Effector memory CD8-positive, alpha-beta T cell (primary cell): ENCODE results near the gene KIF26B.
"Not testable (repeated sequence)": the region's sequence is repeated elsewhere in the genome, so short reads cannot be mapped to it uniquely, and the experiment has no call there.

Experiments used
- ATAC-seq: fragments of 150-1000 bp; cut with Tn5 transposase; replicated peaks from 2 replicates; pipeline ENCODE4 v1.10.0; 2021; ENCODE audit warnings: mild to moderate bottlenecking, moderate library complexity
- DNase-seq, 3 experiments: peaks; one replicate each; pipeline ENCODE4 v3.0.0; 2021
- H3K27ac Mint-ChIP-seq, 2 donors: one replicate each; pipeline ENCODE4 v1.8.0; 2022; ENCODE audit warnings: mild to moderate bottlenecking in 2 of 2, mixed read lengths in 2 of 2, moderate library complexity in 2 of 2
- H3K27me3 Mint-ChIP-seq, 2 donors: one replicate each; pipeline ENCODE4 v1.8.0; 2022; ENCODE audit warnings: mixed read lengths in 2 of 2
- H3K36me3 Mint-ChIP-seq: one replicate; pipeline ENCODE4 v1.8.0; 2022; ENCODE audit warnings: mild to moderate bottlenecking, moderate library complexity, mixed read lengths; ENCODE audit not compliant: insufficient read depth
- H3K4me1 Mint-ChIP-seq, 2 donors: one replicate each; pipeline ENCODE4 v1.8.0; 2022; ENCODE audit warnings: low read depth in 2 of 2, mixed read lengths in 2 of 2
- H3K4me3 Mint-ChIP-seq, 2 donors: one replicate each; pipeline ENCODE4 v1.8.0; 2022; ENCODE audit warnings: mild to moderate bottlenecking in 2 of 2, mixed read lengths in 2 of 2, moderate library complexity in 2 of 2
- H3K9me3 Mint-ChIP-seq, 2 donors: one replicate each; pipeline ENCODE4 v1.8.0; 2022; ENCODE audit warnings: mixed read lengths in 2 of 2

The KIF26B gene

DNA sequence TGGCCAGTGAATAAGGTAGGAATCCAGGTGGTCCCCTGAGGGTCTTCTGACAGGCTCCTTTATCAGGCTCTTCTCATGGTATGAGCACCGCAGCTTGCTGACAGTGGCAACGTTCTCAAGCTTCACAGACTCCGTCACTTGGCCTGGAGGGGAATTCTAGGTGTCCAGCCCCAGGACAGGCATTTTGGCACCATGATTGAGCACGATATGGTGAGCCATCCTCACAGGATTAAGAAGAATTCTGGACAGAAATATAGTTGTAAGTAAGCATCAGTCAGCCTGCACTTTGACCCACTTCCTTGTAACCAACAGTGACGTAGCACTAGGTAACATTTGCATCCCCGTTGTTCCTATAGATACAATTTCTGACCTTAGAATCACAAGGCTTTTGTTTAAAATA, 30.5 kb upstream of the KIF26B start:
- H3K4me3 Mint-ChIP-seq = no peak overlapping the region
- H3K27me3 Mint-ChIP-seq = peaks cover 30 to 42% of the 10 kb centered on the region in 2 donors
- no peaks in the 10 kb centered on the region for H3K4me1 Mint-ChIP-seq
- no peak overlapping the region for H3K27ac Mint-ChIP-seq
- ATAC-seq (no peak), DNase-seq (no peak)
- no peaks in the 10 kb centered on the region for H3K9me3 Mint-ChIP-seq
- no peaks in the 10 kb centered on the region for H3K36me3 Mint-ChIP-seq

DNA sequence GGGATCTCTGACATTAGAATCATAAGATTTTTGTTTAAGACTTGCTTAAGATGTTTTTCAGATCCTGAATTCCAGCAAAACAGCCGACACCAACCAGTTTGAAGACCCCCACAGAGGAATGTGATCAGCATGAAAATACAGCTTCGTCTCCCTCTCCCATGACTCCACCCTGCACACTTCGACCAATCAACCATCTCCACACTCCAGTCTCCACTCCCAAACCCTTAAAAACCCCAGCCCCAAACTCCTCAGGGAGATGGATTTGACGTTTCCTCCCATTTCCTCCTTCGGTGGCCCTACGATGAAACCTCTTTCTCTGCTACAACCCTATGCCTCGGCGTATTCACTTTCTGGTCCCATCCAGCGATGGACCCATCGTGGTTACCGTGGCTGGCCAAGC, 30.1 kb upstream of the KIF26B start:
- DNase-seq (no peak), ATAC-seq (no peak)
- no peaks in the 10 kb centered on the region for H3K9me3 Mint-ChIP-seq
- no peak overlapping the region for H3K4me3 Mint-ChIP-seq
- no peaks in the 10 kb centered on the region for H3K4me1 Mint-ChIP-seq
- peaks cover 33 to 46% of the 10 kb centered on the region in 2 donors for H3K27me3 Mint-ChIP-seq
- no peaks in the 10 kb centered on the region for H3K36me3 Mint-ChIP-seq
- no peak overlapping the region for H3K27ac Mint-ChIP-seq

DNA sequence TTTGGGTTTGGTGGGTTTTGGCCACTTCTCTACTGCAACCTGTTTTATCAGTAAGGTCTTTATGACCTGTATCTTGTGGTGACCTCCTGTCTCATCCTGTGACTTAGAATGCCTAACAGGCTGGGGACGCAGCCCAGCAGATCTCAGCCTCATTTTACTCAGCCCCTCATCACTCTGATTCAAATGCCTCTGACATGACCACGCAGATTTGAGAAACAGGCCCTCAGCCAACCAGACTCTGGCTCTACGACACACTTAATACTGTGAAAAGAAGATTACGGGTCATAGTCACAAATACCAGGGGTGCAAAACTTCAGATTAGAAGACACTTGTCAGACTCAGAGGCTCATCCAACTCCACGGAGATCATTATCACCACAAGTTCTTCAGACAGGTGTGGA, 28.3 kb upstream of the KIF26B start:
- H3K4me1 Mint-ChIP-seq = no peaks in the 10 kb centered on the region
- DNase-seq (no peak), ATAC-seq (no peak)
- H3K27ac Mint-ChIP-seq = no peak overlapping the region
- peaks cover 0 to under 1% of the 10 kb centered on the region in 2 donors for H3K9me3 Mint-ChIP-seq
- H3K36me3 Mint-ChIP-seq = no peaks in the 10 kb centered on the region
- H3K4me3 Mint-ChIP-seq = no peak overlapping the region
- H3K27me3 Mint-ChIP-seq = peaks cover 37 to 61% of the 10 kb centered on the region in 2 donors

DNA sequence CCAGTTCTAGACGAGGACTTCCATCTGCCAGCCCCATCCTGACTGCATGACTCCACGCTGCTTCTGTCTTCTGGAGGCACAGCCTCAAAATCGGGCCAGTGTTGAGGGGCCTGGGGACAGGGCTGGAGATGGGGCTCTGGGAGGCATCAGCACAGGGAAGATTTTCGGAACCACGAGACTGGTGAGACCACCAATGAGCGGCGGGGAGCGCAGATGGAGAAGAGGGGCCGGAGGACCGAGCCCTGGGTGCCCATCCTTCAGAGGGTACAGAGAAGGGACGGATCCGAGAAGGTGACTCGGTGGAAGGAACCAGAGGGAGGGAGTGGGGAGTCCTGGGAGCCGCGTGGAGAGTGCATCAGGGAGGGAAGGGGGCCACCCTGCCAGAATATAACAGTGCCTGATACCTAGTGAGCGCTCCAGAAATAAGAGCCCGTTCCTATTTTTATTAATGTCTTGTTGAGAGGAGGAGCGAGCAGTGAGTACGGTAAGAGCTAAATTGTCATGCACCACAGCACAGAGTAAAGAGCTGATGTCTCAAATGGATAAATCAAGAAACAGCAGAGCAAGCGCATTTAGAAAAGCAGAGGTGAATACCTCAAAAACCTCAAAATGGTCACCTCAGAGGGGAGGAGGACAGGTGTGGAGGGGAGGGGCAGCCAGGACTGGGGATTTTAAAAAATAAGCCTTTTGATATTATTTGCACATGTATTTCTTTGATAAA, 26.2 kb upstream of the KIF26B start:
- Mint-ChIP-seq H3K4me1 (no peaks in the 10 kb centered on the region), H3K27me3 (peaks cover 51 to 82% of the 10 kb centered on the region in 2 donors), H3K36me3 (no peaks in the 10 kb centered on the region), H3K4me3 (no peak overlapping the region), H3K27ac (no peak overlapping the region), H3K9me3 (peaks cover 0 to 6% of the 10 kb centered on the region in 2 donors)
- DNase-seq = no peak
- ATAC-seq = no peak

GRCh38 chr1:245129319-245130240, 25.2 kb upstream of the KIF26B start:
- no peak overlapping the region for H3K4me3 Mint-ChIP-seq
- DNase-seq (no peak), ATAC-seq (no peak)
- H3K9me3 Mint-ChIP-seq = peaks cover 0 to 6% of the 10 kb centered on the region in 2 donors
- H3K27ac Mint-ChIP-seq = no peak overlapping the region
- H3K27me3 Mint-ChIP-seq = peaks cover 51 to 89% of the 10 kb centered on the region in 2 donors
- H3K4me1 Mint-ChIP-seq = no peaks in the 10 kb centered on the region
- H3K36me3 Mint-ChIP-seq = no peaks in the 10 kb centered on the region

DNA sequence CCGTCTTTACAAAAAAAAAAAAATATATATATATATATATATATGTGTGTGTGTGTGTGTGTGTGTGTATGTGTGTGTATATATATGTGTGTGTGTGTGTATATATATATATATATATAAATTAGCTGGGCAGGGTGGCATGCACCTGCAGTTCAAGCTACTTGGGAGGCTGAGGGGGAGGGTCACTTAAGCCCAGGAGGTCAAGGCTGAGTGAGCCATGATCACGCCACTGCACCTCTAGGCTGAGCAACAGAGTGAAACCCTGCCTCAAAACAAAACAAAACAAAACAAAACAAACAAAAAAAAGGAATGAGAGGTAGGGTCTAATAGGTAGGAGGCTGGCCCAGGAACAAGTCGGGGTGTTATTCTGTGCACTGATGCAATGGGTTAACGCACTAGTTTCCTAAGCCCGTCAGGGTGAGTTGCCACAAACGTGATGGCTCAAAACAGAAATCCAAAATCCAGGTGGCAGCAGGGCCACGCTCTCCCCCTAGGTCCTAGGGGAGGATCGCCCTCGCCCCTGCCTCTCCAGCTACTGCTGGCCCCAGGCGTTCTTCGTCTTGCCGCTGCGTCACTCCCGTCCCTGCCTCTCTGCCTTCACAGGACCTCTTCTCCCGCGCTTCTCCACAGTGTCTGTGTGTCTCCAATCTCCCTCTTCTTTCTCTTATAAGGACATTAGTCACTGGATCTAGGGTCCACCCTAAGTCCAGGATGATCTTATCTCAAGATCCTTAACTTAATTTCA, 24.3 kb upstream of the KIF26B start:
- ATAC-seq, H3K4me1 Mint-ChIP-seq, DNase-seq, H3K36me3 Mint-ChIP-seq, H3K9me3 Mint-ChIP-seq, H3K4me3 Mint-ChIP-seq, H3K27ac Mint-ChIP-seq: not testable (repeated sequence)
- H3K27me3 Mint-ChIP-seq = peaks cover 50 to 86% of the 10 kb centered on the region in 2 donors

DNA sequence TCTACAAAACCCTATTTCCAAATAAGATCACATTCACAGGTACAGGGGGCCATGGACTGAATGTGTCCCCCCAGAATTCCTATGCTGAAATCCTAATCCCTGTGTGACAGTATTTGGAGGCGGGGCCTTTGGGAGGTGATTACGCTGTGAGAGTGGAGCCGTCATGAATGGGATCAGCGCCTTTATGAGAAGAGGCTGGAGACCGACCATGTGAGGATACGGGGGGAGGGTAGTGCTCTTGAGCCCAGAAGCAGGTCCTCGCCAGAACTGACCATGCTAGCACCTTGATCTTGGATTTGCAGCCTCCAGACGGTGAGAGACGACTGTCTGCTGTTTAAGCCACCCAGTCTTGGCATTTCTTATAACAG, 23.8 kb upstream of the KIF26B start:
- peaks cover 0 to 6% of the 10 kb centered on the region in 2 donors for H3K9me3 Mint-ChIP-seq
- H3K4me3 Mint-ChIP-seq = no peak overlapping the region
- ATAC-seq (no peak), DNase-seq (no peak)
- no peaks in the 10 kb centered on the region for H3K36me3 Mint-ChIP-seq
- no peak overlapping the region for H3K27ac Mint-ChIP-seq
- no peaks in the 10 kb centered on the region for H3K4me1 Mint-ChIP-seq
- peaks cover 46 to 89% of the 10 kb centered on the region in 2 donors for H3K27me3 Mint-ChIP-seq

- no peaks in the 10 kb centered on the region for H3K4me1 Mint-ChIP-seq
- no peaks in the 10 kb centered on the region for H3K36me3 Mint-ChIP-seq
- H3K27ac Mint-ChIP-seq = no peak overlapping the region
- H3K27me3 Mint-ChIP-seq = peaks cover 44 to 93% of the 10 kb centered on the region in 2 donors
- peaks cover 0 to 6% of the 10 kb centered on the region in 2 donors for H3K9me3 Mint-ChIP-seq
- H3K4me3 Mint-ChIP-seq = no peak overlapping the region
- DNase-seq (no peak), ATAC-seq (no peak)
Measured at GRCh38 chr1:245132771-245133170, 22.0 kb upstream of the KIF26B start.

DNA sequence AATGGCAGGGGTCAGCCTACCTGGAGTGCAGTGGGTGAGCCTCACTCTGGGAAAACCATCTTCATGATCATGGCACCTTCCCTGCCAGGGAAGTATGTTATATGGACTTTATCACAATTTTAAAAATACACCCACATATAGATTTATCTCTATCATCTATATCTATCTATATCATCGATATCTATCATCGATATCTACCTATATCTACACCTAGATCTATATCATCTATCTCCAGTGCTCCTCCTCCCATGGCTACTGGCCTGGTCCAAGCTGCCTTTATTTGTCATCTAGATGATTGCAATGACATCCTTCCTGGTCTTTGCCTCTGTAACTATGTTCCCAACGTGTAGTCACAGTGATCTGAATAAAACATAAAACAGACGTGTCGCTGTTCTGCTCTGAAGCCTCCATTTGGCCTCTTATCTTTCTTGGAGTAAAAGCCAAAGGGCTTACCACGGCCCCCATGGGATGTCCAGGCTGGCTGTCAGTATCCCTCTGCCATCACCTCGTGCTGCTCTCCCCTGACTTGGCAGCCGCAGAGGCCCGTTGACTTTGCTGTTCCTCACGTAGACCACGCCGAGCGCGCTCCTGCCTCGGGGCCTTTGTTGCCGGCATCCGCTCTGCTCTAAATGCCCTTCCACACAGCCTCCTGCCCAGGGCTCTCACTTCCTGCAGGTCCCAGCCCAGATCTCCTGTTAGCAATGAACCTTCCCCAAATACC, 20.6 kb upstream of the KIF26B start:
- Mint-ChIP-seq H3K4me3 (no peak overlapping the region), H3K36me3 (no peaks in the 10 kb centered on the region), H3K4me1 (no peaks in the 10 kb centered on the region), H3K9me3 (peaks cover 0 to 6% of the 10 kb centered on the region in 2 donors), H3K27me3 (peaks cover 41 to 91% of the 10 kb centered on the region in 2 donors), H3K27ac (no peak overlapping the region)
- DNase-seq = no peak
- ATAC-seq = no peak

- H3K9me3 Mint-ChIP-seq = no peaks in the 10 kb centered on the region
- ATAC-seq = no peak
- no peak overlapping the region for H3K27ac Mint-ChIP-seq
- H3K27me3 Mint-ChIP-seq = peaks cover 26 to 34% of the 10 kb centered on the region in 2 donors
- no peak for DNase-seq
- no peaks in the 10 kb centered on the region for H3K4me1 Mint-ChIP-seq
- H3K36me3 Mint-ChIP-seq = no peaks in the 10 kb centered on the region
- H3K4me3 Mint-ChIP-seq = no peak overlapping the region
Measured at GRCh38 chr1:245142171-245142798, 12.5 kb upstream of the KIF26B start.

GRCh38 chr1:245142976-245143375, 11.8 kb upstream of the KIF26B start:
- DNase-seq (no peak), ATAC-seq (no peak)
- Mint-ChIP-seq H3K4me3 (no peak overlapping the region), H3K9me3 (no peaks in the 10 kb centered on the region), H3K27me3 (peaks cover 20 to 28% of the 10 kb centered on the region in 2 donors), H3K27ac (no peak overlapping the region), H3K4me1 (no peaks in the 10 kb centered on the region), H3K36me3 (no peaks in the 10 kb centered on the region)

DNA sequence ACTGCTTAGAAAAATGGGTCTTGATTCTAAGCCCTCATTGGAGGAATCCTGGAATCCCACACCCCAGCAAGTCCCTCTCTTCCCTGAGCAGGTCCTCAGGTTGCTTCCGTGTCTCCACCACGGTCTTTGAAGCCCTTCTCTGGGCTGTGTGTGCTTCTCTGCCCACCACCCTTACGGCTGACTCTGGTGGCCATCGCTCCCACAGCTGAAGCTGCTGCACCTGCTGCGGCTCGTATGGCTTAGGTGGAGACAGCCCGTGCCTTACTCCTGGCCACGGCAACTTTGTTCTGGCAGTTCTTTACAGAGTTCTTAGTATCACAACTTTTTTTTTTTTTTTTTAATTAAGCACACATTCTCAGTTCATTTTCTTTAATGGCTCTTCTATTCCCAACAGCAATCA, 10.9 kb upstream of the KIF26B start:
- Mint-ChIP-seq H3K27me3 (peaks cover 20 to 28% of the 10 kb centered on the region in 2 donors), H3K9me3 (no peaks in the 10 kb centered on the region), H3K27ac (no peak overlapping the region), H3K36me3 (no peaks in the 10 kb centered on the region), H3K4me3 (no peak overlapping the region), H3K4me1 (no peaks in the 10 kb centered on the region)
- ATAC-seq = no peak
- DNase-seq = no peak
